ENCODE data around the gene CTLA4.

DNA sequence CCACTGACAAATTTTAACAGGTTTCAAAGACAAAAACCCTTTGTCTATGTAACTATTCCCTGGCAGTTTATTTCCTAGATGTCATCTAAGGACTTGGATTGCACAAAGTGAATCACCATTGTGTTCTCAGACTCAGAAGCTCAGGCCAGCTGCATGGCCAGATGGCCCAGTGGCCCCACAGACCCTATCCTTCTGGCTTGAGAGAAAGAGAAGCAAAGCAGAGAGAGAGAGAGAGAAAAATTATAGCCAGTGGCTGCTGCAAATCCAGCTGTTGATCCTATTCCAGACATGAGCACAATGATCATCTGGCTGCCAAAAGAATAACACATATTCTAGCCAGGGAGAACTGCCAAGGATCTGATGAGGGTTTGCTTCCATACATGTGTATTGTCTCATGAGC, 25.8 kb downstream of the CTLA4 start:
- TF ChIP-seq, protein P1, sequence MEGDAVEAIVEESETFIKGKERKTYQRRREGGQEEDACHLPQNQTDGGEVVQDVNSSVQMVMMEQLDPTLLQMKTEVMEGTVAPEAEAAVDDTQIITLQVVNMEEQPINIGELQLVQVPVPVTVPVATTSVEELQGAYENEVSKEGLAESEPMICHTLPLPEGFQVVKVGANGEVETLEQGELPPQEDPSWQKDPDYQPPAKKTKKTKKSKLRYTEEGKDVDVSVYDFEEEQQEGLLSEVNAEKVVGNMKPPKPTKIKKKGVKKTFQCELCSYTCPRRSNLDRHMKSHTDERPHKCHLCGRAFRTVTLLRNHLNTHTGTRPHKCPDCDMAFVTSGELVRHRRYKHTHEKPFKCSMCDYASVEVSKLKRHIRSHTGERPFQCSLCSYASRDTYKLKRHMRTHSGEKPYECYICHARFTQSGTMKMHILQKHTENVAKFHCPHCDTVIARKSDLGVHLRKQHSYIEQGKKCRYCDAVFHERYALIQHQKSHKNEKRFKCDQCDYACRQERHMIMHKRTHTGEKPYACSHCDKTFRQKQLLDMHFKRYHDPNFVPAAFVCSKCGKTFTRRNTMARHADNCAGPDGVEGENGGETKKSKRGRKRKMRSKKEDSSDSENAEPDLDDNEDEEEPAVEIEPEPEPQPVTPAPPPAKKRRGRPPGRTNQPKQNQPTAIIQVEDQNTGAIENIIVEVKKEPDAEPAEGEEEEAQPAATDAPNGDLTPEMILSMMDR (IDR thresholded peaks at IDR 0.05; ENCODE audit: insufficient read depth, low read length), result no peak
- TF ChIP-seq POLR2AphosphoS5 (IDR thresholded peaks at IDR 0.05; ENCODE audit: low read depth) (no peak), SPI1 (IDR thresholded peaks at IDR 0.05; ENCODE audit: borderline replicate concordance, low read depth) (no peak)
- TF ChIP-seq, protein P2, sequence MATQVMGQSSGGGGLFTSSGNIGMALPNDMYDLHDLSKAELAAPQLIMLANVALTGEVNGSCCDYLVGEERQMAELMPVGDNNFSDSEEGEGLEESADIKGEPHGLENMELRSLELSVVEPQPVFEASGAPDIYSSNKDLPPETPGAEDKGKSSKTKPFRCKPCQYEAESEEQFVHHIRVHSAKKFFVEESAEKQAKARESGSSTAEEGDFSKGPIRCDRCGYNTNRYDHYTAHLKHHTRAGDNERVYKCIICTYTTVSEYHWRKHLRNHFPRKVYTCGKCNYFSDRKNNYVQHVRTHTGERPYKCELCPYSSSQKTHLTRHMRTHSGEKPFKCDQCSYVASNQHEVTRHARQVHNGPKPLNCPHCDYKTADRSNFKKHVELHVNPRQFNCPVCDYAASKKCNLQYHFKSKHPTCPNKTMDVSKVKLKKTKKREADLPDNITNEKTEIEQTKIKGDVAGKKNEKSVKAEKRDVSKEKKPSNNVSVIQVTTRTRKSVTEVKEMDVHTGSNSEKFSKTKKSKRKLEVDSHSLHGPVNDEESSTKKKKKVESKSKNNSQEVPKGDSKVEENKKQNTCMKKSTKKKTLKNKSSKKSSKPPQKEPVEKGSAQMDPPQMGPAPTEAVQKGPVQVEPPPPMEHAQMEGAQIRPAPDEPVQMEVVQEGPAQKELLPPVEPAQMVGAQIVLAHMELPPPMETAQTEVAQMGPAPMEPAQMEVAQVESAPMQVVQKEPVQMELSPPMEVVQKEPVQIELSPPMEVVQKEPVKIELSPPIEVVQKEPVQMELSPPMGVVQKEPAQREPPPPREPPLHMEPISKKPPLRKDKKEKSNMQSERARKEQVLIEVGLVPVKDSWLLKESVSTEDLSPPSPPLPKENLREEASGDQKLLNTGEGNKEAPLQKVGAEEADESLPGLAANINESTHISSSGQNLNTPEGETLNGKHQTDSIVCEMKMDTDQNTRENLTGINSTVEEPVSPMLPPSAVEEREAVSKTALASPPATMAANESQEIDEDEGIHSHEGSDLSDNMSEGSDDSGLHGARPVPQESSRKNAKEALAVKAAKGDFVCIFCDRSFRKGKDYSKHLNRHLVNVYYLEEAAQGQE (IDR thresholded peaks at IDR 0.05; ENCODE audit: insufficient replicate concordance, low read depth), result no peak
